Thyroid gland (tissue), 4 donors: ENCODE data around the gene OR4D5. TPM values are rescaled to one million over a fixed set of nuclear protein-coding genes. Genes with fewer than 3 reads are reported as not detected.

ENCODE experiments used
- DNase-seq, 2 donors: peaks; one replicate each; pipeline ENCODE4 v3.0.0-alpha.2; 2019
- H3K27ac ChIP-seq, 3 donors: fragments of 200-600 bp; sonication (generic); 1 replicate in 2 of 3; 2 replicates in 1 of 3; pipeline ENCODE4 v1.5.1; 2016 to 2019; ENCODE audit warnings: mild to moderate bottlenecking in 1 of 3, moderate library complexity in 1 of 3
- H3K27me3 ChIP-seq: fragments of 200-600 bp; sonication (generic); one replicate; pipeline ENCODE4 v1.5.1; 2019
- H3K36me3 ChIP-seq, 2 donors: fragments of 200-600 bp; sonication (generic); one replicate each; pipeline ENCODE4 v1.5.1; 2016 to 2019
- H3K4me1 ChIP-seq, 2 donors: fragments of 200-600 bp; sonication (generic); one replicate each; pipeline ENCODE4 v1.5.1; 2017 to 2019
- H3K4me3 ChIP-seq, 3 donors: fragments of 200-600 bp; sonication (generic); replicated peaks in 1 of 3; 1 replicate in 2 of 3; 2 replicates in 1 of 3; pipeline ENCODE4 v1.5.1; 2016; ENCODE audit warnings: mild to moderate bottlenecking in 1 of 3
- H3K9me3 ChIP-seq: fragments of 200-600 bp; sonication (generic); one replicate; pipeline ENCODE4 v1.5.1; 2017
- CTCF ChIP-seq, 6 experiments: fragments of 200-600 bp in 3 of 6; fragments of 450-650 bp in 3 of 6; sonication (generic) in 3 of 6; IDR thresholded peaks; one replicate each; pipeline ENCODE4 v1.5.1; 2016 to 2019; ENCODE audit warnings: antibody characterized with exemption in 6 of 6, mild to moderate bottlenecking in 2 of 6, inconsistent platforms in 1 of 6, moderate library complexity in 1 of 6
- POLR2A ChIP-seq, 2 donors: fragments of 450-650 bp; IDR thresholded peaks; one replicate each; pipeline ENCODE4 v1.6.1; 2017; ENCODE audit warnings: antibody characterized with exemption in 2 of 2, mild to moderate bottlenecking in 2 of 2, moderate library complexity in 1 of 2
- WGBS, 2 donors: methylation state at CpG; one replicate each; pipeline ENCODE4 v1.1.5; 2017; 5-methylcytosine and 5-hydroxymethylcytosine counted together
- intact Hi-C: fragments of 100-400 bp; cut with DNase I; formaldehyde crosslinking; loops from one replicate; pipeline ENCODE4 v1.15.1; 2023
- total RNA-seq, 4 donors: library from RNA; depleted of rRNA; stranded (reverse); fragments of >200 nt; gene quantifications; one replicate each; pipeline ENCODE4 v1.2.3, GENCODE V29; 2016

Gene OR4D5
- total RNA-seq: 1 to 10 TPM in 2 of 4 donors, not detected in 2; 1.7 to 2.6 TPM

- no peak within 1 kb of the TSS for H3K27ac ChIP-seq
- intact Hi-C loops: no loop called here
- no peaks in the 10 kb centered on the region for H3K4me1 ChIP-seq
- H3K27me3 ChIP-seq: no peaks in the 10 kb centered on the region
- no peak for TF ChIP-seq CTCF (IDR thresholded peaks at IDR 0.05)
- TF ChIP-seq POLR2A (IDR thresholded peaks at IDR 0.05): no peak
- H3K36me3 ChIP-seq: no peaks in the 10 kb centered on the region
- 74 to 89% methylated on average over 1 of the region's 1 CpG for whole genome bisulfite sequencing, 2 donors
- H3K4me3 ChIP-seq: no peak within 1 kb of the TSS
- no peak for DNase-seq
- no peaks in the 10 kb centered on the region for H3K9me3 ChIP-seq
These were observed at the start of gene OR4D5 for GRCh38 chr11:123939317-123939716. Gene OR4D5, plus strand, starts transcription at chr11:123939617. Its CDS starts 0 bp downstream, at chr11:123939617.

- intact Hi-C loops: no loop called here
These were observed 47.4 kb upstream of the OR4D5 start for GRCh38 chr11:123892031-123892430.

GRCh38 chr11:123899792-123900191 is 39.6 kb upstream of the OR4D5 start:
- Histone ChIP-seq H3K4me1 (no peaks in the 10 kb centered on the region), H3K27me3 (no peaks in the 10 kb centered on the region), H3K27ac (no peak overlapping the region), H3K36me3 (no peaks in the 10 kb centered on the region), H3K4me3 (no peak overlapping the region), H3K9me3 (no peaks in the 10 kb centered on the region)
- TF ChIP-seq CTCF (IDR thresholded peaks at IDR 0.05) (no peak), POLR2A (IDR thresholded peaks at IDR 0.05) (no peak)
- intact Hi-C loops: no loop called here
- 68 to 75% methylated on average over 3 of the region's 3 CpGs for WGBS, 2 donors
- DNase-seq: no peak

More at GRCh38 chr11:123892031-123892430, 47.4 kb upstream of the OR4D5 start:
- Histone ChIP-seq H3K9me3 (no peaks in the 10 kb centered on the region), H3K27ac (no peak overlapping the region), H3K4me1 (no peaks in the 10 kb centered on the region), H3K27me3 (no peaks in the 10 kb centered on the region), H3K36me3 (no peaks in the 10 kb centered on the region), H3K4me3 (no peak overlapping the region)
- no peak for DNase-seq
- no peak for TF ChIP-seq CTCF (IDR thresholded peaks at IDR 0.05)
- no peak for TF ChIP-seq POLR2A (IDR thresholded peaks at IDR 0.05)

GRCh38 chr11:123901867-123902266 is 37.5 kb upstream of the OR4D5 start, which contains the start of gene OR8D4:
Gene OR8D4, plus strand, starts transcription at chr11:123902167. Its CDS starts 4,265 bp downstream, at chr11:123906432.
- no peak within 1 kb of the TSS for H3K27ac ChIP-seq
- WGBS, 2 donors: 96 to 100% methylated on average over 1 of the region's 1 CpG
- intact Hi-C loops: no loop called here
- no peak for DNase-seq
- H3K4me1 ChIP-seq: no peaks in the 10 kb centered on the region
- no peaks in the 10 kb centered on the region for H3K27me3 ChIP-seq
- TF ChIP-seq CTCF (IDR thresholded peaks at IDR 0.05) (no peak), POLR2A (IDR thresholded peaks at IDR 0.05) (no peak)
- no peak within 1 kb of the TSS for H3K4me3 ChIP-seq
- no peaks in the 10 kb centered on the region for H3K9me3 ChIP-seq
- no peaks in the 10 kb centered on the region for H3K36me3 ChIP-seq

- Histone ChIP-seq H3K27me3 (no peaks in the 10 kb centered on the region), H3K4me3 (no peak overlapping the region), H3K27ac (no peak overlapping the region), H3K36me3 (no peaks in the 10 kb centered on the region), H3K4me1 (no peaks in the 10 kb centered on the region), H3K9me3 (no peaks in the 10 kb centered on the region)
- intact Hi-C loops: no loop called here
- DNase-seq: no peak
- TF ChIP-seq CTCF (IDR thresholded peaks at IDR 0.05) (no peak), POLR2A (IDR thresholded peaks at IDR 0.05) (no peak)
- 75 to 76% methylated on average over 2 of the region's 2 CpGs for WGBS, 2 donors
These were observed 35.5 kb upstream of the OR4D5 start for GRCh38 chr11:123903932-123904331.
